ENCODE data around the gene HS1BP3. TPM values are rescaled to one million over a fixed set of nuclear protein-coding genes. Genes with fewer than 3 reads are reported as not detected.

HS1BP3 gene
- total and polyA plus RNA-seq, 2 of the 13 experiments (the other 11 are each of a cell fraction or from before 2014, with no cell fraction given) = 15.2 to 22.0 TPM

GRCh38 chr2:20580690-20581437 lies 70.0 kb downstream of the HS1BP3 start (continued):
- TF ChIP-seq RERE (CRISPR knock-in tag; IDR thresholded peaks at IDR 0.05; ENCODE audit: low read depth) (peak; percentile 70), SOX5 (CRISPR knock-in tag; IDR thresholded peaks at IDR 0.05; ENCODE audit: borderline replicate concordance) (peak; percentile 93), TBX3 (IDR thresholded peaks at IDR 0.05; ENCODE audit: borderline replicate concordance) (peak; percentile 64; the same call in 1 of the 2 replicates), ZNF18 (CRISPR knock-in tag; IDR thresholded peaks at IDR 0.05; ENCODE audit: insufficient replicate concordance) (peak; percentile 100), KIAA2018 (CRISPR knock-in tag; IDR thresholded peaks at IDR 0.05; ENCODE audit: borderline replicate concordance) (no peak; the same call in 1 of the 2 replicates), ZNF362 (CRISPR knock-in tag; IDR thresholded peaks at IDR 0.05; ENCODE audit: borderline replicate concordance) (peak; percentile 37; the same call in 1 of the 2 replicates), TRIM24 (CRISPR knock-in tag; IDR thresholded peaks at IDR 0.05) (no peak), SOX13 (IDR thresholded peaks at IDR 0.05) (peak; percentile 79), SOX13 (CRISPR knock-in tag; conservative IDR thresholded peaks at IDR 0.05 in 1 of 2, IDR thresholded peaks at IDR 0.05 in 1 of 2) (peak in 1 of 2 experiments; percentile 90; a peak in 2 of 4 replicates), PITX1 (CRISPR knock-in tag; IDR thresholded peaks at IDR 0.05) (peak; percentile 87)

Measured in HepG2 (cell line).